GM12878 (cell line): Measurements from ENCODE around the gene CD101. TPM values are rescaled to one million over a fixed set of nuclear protein-coding genes. Genes with fewer than 3 reads are reported as not detected.

ENCODE experiments used
- ATAC-seq: fragments of 200-7000 bp; cut with Tn5 transposase; 3 replicates; pipeline ENCODE4 v1.9.1; 2020; ENCODE audit warnings: mild to moderate bottlenecking, moderate library complexity
- BruUV-seq: library from RNA; stranded (reverse); fragments of 400-500 nt; replicated peaks from 2 replicates; lab custom pipeline; 2021; lab: Mats Ljungman, UMichigan
- CTCF ChIA-PET: fragments of 300-600 bp; sonication (Branson Sonifier 250); formaldehyde crosslinking; extraction: SDS; loops from one replicate; lab custom pipeline; 2021; ENCODE audit warnings: inconsistent platforms; lab: Yijun Ruan, JAX
- POLR2A ChIA-PET: fragments of 350-600 bp; formaldehyde crosslinking; extraction: SDS; loops from one replicate; lab custom pipeline; 2021; ENCODE audit warnings: inconsistent platforms; lab: Charles Lee
- RAD21 ChIA-PET: fragments of 300-600 bp; sonication (Branson Sonifier 250); formaldehyde crosslinking; loops from one replicate; lab custom pipeline; 2023; ENCODE audit warnings: antibody characterized with exemption; ENCODE audit not compliant: unreplicated experiment; lab: Charles Lee
- SMC1A ChIA-PET: fragments of 300-600 bp; sonication (Branson Sonifier 250); formaldehyde crosslinking; loops from one replicate; lab custom pipeline; 2023; ENCODE audit not compliant: unreplicated experiment, uncharacterized antibody; lab: Charles Lee
- DNase-seq: peaks from one replicate; pipeline ENCODE4 v3.0.0-alpha.2; 2011; ENCODE audit warnings: low read depth, low spot score
- FAIRE-seq: peaks from 3 replicates; lab custom pipeline; 2011; peaks lifted over from hg19 to GRCh38; lab: Jason Lieb, UNC
- H2AFZ ChIP-seq: 2 replicates; pipeline ENCODE4 v1.6.0; 2011; ENCODE audit warnings: low read depth, low read length, control low read depth; ENCODE audit not compliant: control insufficient read depth
- H3K27ac ChIP-seq: 2 replicates; pipeline ENCODE4 v1.5.1; 2011; ENCODE audit warnings: control low read depth; ENCODE audit not compliant: control insufficient read depth, insufficient read depth
- H3K27me3 ChIP-seq, 2 experiments: replicated peaks in 1 of 2; 2 replicates each; pipeline versions ENCODE4 v1.6.0 to v1.6.1; 2011; ENCODE audit warnings: low read length in 1 of 2; ENCODE audit not compliant: control insufficient read depth in 2 of 2, insufficient read depth in 2 of 2
- H3K36me3 ChIP-seq, 2 experiments: 2 replicates each; pipeline ENCODE4 v1.5.1; 2011; ENCODE audit warnings: low read length in 1 of 2; ENCODE audit not compliant: control insufficient read depth in 2 of 2, insufficient read depth in 2 of 2
- H3K4me1 ChIP-seq: 2 replicates; pipeline ENCODE4 v1.6.1; 2011; ENCODE audit warnings: mild to moderate bottlenecking, low read length, moderate library complexity, mixed read lengths; ENCODE audit not compliant: control insufficient read depth, insufficient read depth
- H3K4me2 ChIP-seq: 2 replicates; pipeline ENCODE4 v1.6.0; 2011; ENCODE audit warnings: control low read depth; ENCODE audit not compliant: control insufficient read depth, insufficient read depth
- H3K4me3 ChIP-seq: fragments of 200-600 bp; sonication (generic); 2 replicates; pipeline ENCODE4 v1.5.1; 2016
- H3K79me2 ChIP-seq: 2 replicates; pipeline ENCODE4 v1.6.0; 2011; ENCODE audit warnings: low read length; ENCODE audit not compliant: control insufficient read depth, insufficient read depth
- H3K9ac ChIP-seq: 2 replicates; pipeline ENCODE4 v1.8.0; 2011; ENCODE audit warnings: low read length, control low read depth, mixed read lengths; ENCODE audit not compliant: control insufficient read depth, insufficient read depth
- H3K9me3 ChIP-seq: replicated peaks from 3 replicates; pipeline ENCODE4 v1.5.1; 2011; ENCODE audit warnings: mild to moderate bottlenecking, low read length; ENCODE audit not compliant: control insufficient read depth, insufficient read depth
- H4K20me1 ChIP-seq: 2 replicates; pipeline ENCODE4 v1.6.0; 2011; ENCODE audit not compliant: control insufficient read depth, insufficient read depth
- CHD1 ChIP-seq: IDR thresholded peaks from 2 replicates; pipeline ENCODE4 v1.6.1; 2012; ENCODE audit warnings: low read depth, low read length, improper control_type of control experiment
- CREB1 ChIP-seq: IDR thresholded peaks from 2 replicates; pipeline ENCODE4 v1.6.1; 2012; ENCODE audit warnings: low read depth, mild to moderate bottlenecking, inconsistent platforms
- IKZF2 ChIP-seq, 2 experiments: fragments of 450-650 bp; IDR thresholded peaks; 2 replicates each; pipeline ENCODE4 v1.6.1; 2017; ENCODE audit warnings: mild to moderate bottlenecking in 2 of 2, moderate library complexity in 2 of 2
- MXI1 ChIP-seq: fragments of 150-350 bp; IDR thresholded peaks from 2 replicates; pipeline ENCODE4 v1.6.1; 2011; ENCODE audit warnings: low read depth, mild to moderate bottlenecking, inconsistent platforms, low read length, improper control_type of control experiment
- RAD21 ChIP-seq: IDR thresholded peaks from 2 replicates; pipeline ENCODE4 v1.6.1; 2011; ENCODE audit warnings: mild to moderate bottlenecking, low read depth, low read length, moderate library complexity; ENCODE audit not compliant: insufficient read depth
- RFX5 ChIP-seq: IDR thresholded peaks from 2 replicates; pipeline ENCODE4 v1.6.1; 2011; ENCODE audit warnings: low read depth, low read length, improper control_type of control experiment
- TARDBP ChIP-seq: IDR thresholded peaks from 2 replicates; pipeline ENCODE4 v1.6.1; 2016; ENCODE audit warnings: borderline replicate concordance
- ZBED1 ChIP-seq: IDR thresholded peaks from 2 replicates; pipeline ENCODE4 v1.6.1; 2016; ENCODE audit warnings: borderline replicate concordance
- WGBS: methylation state at CpG from one replicate; pipeline ENCODE4 v1.1.6; 2016; ENCODE audit warnings: low lambda C conversion rate; ENCODE audit not compliant: insufficient replicate concordance, insufficient coverage; ENCODE audit errors: missing lambda C conversion rate; 5-methylcytosine and 5-hydroxymethylcytosine counted together
- in situ Hi-C: fragments of 300-500 bp; cut with MboI; formaldehyde crosslinking; loops from 9 replicates; pipeline ENCODE4 v1.14.3; 2018; ENCODE audit warnings: mixed read lengths
- intact Hi-C: fragments of 100-400 bp; cut with micrococcal nuclease; formaldehyde crosslinking; loops from one replicate; pipeline ENCODE4 v1.14.2; 2022; ENCODE audit not compliant: unreplicated experiment
- polyA plus RNA-seq, 11 experiments: library from polyadenylated mRNA; depleted of rRNA in 4 of 11; unstranded in 6 of 11; stranded (reverse) in 5 of 11; fragments of >200 nt; fragmentation: Nextera tagmentation in 4 of 11; fragmentation: Illumina TruSeq in 1 of 11; extraction: Ambion mirVana in 4 of 11; extraction: Trizol in 1 of 11; gene quantifications; 1 replicate in 1 of 11; 2 replicates in 10 of 11; pipeline versions ENCODE4 v1.2.1 to v1.2.3, GENCODE V29; 2011 to 2016; ENCODE audit warnings: inconsistent platforms in 2 of 11, missing spikeins in 2 of 11, low read depth in 1 of 11
- total RNA-seq, 4 experiments: library from RNA; depleted of rRNA in 3 of 4; stranded (reverse); fragments of >200 nt in 3 of 4; fragmentation: Illumina TruSeq in 1 of 4; extraction: Trizol in 1 of 4; gene quantifications; 2 replicates each; pipeline versions ENCODE4 v1.2.1 to v1.2.3, GENCODE V29; 2013 to 2021
- TF ChIP-seq, protein P1 (sequence below): IDR thresholded peaks from 2 replicates; pipeline ENCODE4 v1.6.1; 2012; ENCODE audit warnings: low read depth, low read length, improper control_type of control experiment

Gene CD101
- total and polyA plus RNA-seq, 10 of the 15 experiments (the other 5 are each of a cell fraction or from before 2014, with no cell fraction given): 0.56 to 7.9 (median 2.9) TPM

GRCh38 chr1:117034791-117035290 is 33.3 kb downstream of the CD101 start:
- no peak overlapping the region for H2AFZ ChIP-seq
- no peaks in the 10 kb centered on the region for H4K20me1 ChIP-seq
- in situ Hi-C loops: no loop called here
- intact Hi-C loops: no loop called here
- CTCF ChIA-PET: interaction anchor here (1.1 kb wide), 1 partner anchor 13 kb away, joined by 4 read pairs; no protein-coding TSS in a partner anchor
- no peak for FAIRE-seq
- H3K9me3 ChIP-seq: no peaks in the 10 kb centered on the region
- no TSS peak for BruUV-seq
- H3K4me3 ChIP-seq: no peak overlapping the region
- DNase-seq: no peak
- no peak overlapping the region for H3K27ac ChIP-seq
- WGBS: 85% methylated on average over 7 of the region's 7 CpGs
- no peaks in the 10 kb centered on the region for H3K27me3 ChIP-seq
- RAD21 ChIA-PET: no interaction called here
- SMC1A ChIA-PET: no interaction called here
- TF ChIP-seq RFX5 (no peak), RAD21 (no peak), ZBED1 (no peak), IKZF2 (IDR thresholded peaks at IDR 0.05) (no peak), CREB1 (no peak), CHD1 (no peak), MXI1 (no peak), TARDBP (no peak)
- TF ChIP-seq, protein P1, sequence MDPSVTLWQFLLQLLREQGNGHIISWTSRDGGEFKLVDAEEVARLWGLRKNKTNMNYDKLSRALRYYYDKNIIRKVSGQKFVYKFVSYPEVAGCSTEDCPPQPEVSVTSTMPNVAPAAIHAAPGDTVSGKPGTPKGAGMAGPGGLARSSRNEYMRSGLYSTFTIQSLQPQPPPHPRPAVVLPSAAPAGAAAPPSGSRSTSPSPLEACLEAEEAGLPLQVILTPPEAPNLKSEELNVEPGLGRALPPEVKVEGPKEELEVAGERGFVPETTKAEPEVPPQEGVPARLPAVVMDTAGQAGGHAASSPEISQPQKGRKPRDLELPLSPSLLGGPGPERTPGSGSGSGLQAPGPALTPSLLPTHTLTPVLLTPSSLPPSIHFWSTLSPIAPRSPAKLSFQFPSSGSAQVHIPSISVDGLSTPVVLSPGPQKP: no peak
- H3K36me3 ChIP-seq: peaks cover 0 to 2% of the 10 kb centered on the region in 2 experiments; a peak in 1 of 4 replicates
- no peak for ATAC-seq
- POLR2A ChIA-PET: no interaction called here
- H3K79me2 ChIP-seq: no peaks in the 10 kb centered on the region
- no peaks in the 10 kb centered on the region for H3K4me1 ChIP-seq
- no peak overlapping the region for H3K4me2 ChIP-seq
- no peak overlapping the region for H3K9ac ChIP-seq
